Activated T-cell treated with anti-CD3 and anti-CD28 coated beads for 1 hour (primary cell): ENCODE results near the gene CLDN11.

Experiments used
- DNase-seq: peaks from one replicate; pipeline ENCODE4 v3.0.0-alpha.2; 2020; ENCODE audit warnings: low read depth

Gene CLDN11

DNA sequence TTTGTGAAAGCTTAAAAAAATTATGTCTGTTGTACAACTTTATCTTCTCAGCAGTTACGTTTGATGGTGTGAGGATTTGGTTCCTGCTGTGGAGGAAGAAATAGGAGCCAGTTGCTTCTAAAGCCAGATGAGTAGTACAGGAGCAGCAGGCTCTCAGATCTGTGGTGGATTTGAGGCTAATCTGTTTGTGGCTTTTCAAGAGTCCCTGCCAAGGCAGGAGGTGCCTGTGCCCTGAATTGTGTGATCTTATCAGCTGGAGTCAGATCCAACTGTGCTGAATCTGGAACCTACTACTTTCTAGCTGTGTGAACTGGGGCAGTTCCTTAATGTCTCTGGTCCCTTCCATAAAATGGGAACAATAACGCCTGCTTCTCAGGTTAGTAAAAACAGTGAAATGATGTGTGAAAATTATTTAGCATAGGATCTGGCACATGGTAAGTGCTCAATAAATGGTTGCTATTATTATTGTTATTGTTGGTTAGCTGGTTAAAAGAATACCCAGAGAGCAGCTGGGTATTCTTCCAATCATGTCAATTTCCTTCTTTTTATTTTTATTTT is 7.7 kb downstream of the CLDN11 start:
- DNase-seq: no peak

DNA sequence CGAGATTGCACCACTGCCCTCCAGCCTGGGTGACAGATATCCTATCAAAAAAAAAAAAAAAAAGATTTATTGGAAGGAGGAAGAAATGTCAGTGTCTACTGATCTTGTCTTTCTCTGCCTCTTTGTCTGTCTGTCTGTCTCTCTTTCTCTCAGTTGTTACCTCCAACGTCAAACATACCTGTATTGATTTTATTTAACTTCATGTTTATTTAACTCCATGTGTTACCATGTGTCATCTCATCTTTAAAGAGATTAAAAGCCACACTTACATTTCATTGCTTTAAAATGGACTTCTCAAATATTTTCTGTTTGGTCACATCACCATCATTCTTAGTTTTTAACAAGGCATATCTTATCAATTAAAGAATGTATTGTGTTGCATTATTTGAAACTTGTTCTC is 9.4 kb downstream of the CLDN11 start:
- DNase-seq: no peak

- DNase-seq: no peak
These were observed 10.4 kb downstream of the CLDN11 start for GRCh38 chr3:170429050-170429449.

DNA sequence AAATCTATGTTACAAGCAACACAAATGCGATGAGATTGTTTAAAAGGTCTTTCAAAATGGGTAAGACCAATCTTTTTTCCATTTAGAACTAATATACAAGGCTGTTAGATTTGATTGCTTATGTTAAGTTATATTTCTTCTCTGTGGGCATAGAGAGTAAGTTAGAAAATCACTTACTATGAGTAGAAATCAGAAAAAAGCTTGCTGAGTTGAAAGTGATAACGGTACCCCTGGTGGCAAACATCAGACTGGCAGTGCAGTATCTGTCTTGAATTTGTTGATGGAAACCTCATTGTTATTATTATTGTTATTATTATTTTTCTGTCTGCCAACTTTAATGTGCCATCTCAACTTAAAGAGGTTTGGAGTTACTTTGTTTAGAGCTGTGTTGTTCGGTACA is 12.4 kb downstream of the CLDN11 start:
- no peak for DNase-seq

GRCh38 chr3:170432416-170432815 is 13.7 kb downstream of the CLDN11 start:
- DNase-seq: no peak

DNA sequence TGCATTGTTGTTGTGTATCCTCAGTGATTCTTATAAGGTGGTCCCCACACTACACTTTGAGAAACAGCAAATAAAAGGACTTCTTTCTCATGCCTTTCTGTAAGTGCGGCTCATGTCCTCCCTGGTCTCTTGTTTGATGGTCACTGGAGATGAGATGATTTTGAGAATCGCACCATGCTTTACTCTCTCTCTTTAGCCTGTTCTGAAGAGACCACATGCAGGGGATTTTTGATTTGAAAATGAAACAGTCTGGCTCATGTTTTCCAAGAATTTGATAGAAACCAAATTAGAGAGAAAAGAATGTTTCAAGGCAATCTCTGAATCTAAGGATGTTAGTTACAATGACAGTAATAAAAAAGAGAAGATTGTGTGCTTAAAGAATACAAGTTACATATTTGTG is 18.0 kb downstream of the CLDN11 start:
- DNase-seq: no peak

GRCh38 chr3:170437176-170437575 is 18.5 kb downstream of the CLDN11 start:
- DNase-seq: no peak

GRCh38 chr3:170437696-170438407 is 19.2 kb downstream of the CLDN11 start:
- no peak for DNase-seq

- DNase-seq: no peak
These were observed 20.2 kb downstream of the CLDN11 start for GRCh38 chr3:170438836-170439235.

GRCh38 chr3:170440344-170440743 is 21.7 kb downstream of the CLDN11 start:
- DNase-seq: no peak

- no peak for DNase-seq
These were observed 22.7 kb downstream of the CLDN11 start for GRCh38 chr3:170441412-170441811.

DNA sequence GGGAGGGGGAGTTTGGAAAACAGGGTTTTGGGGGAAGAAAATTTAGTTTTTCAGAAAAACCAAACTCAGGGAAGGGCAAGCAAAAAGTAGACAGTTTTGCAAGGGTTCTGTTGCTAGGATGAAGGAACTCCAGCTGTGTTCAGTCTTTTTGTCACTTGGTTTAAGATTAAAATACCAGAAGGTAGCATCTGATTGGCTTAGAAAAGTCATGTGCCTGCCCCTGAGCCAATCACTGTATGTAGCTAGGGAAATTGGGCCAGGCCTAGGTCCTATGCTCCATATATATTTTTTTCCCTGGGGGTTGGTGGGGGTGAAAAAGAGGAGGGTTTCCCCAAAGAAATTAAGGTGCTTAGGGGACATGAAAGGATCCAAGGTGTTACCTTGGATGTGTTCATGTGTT is 24.3 kb downstream of the CLDN11 start:
- no peak for DNase-seq

DNA sequence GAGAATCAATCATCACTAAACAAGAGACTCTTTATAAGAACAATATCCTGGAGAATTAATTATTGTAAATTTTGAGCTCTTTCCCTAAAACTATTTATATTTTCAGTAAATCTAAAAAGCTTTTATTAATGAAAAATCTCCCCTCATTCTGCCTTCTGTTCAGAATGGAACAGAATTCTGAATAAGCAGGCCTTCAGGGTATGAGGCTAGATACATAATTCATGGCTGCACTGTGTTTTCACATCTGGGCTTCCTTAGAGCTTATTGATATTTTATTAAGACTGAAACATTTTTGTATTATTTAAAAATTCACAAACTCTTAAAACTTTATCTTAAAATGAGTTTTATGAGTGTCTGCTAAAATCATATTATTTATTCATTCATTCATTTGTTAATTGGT is 24.8 kb downstream of the CLDN11 start:
- DNase-seq: no peak

GRCh38 chr3:170448584-170448983 is 29.9 kb downstream of the CLDN11 start:
- no peak for DNase-seq

DNA sequence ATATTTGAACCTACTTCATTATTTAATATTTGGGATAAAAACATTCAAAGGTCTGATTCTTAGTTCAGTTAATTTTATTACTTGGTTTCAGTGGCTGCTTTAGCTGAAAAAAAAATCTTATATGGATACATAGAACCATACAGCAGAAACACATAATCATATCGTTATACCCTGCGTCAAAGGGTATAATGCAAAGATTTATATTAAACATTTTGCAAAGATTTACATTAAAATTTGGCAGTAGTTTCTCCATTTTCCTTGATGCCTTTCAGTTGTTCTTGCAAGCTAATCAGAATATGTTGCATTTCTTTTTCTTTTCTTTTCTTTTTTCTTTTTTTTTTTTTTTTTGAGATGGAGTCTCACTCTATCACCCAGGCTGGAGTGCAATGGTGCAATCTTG is 31.4 kb downstream of the CLDN11 start:
- DNase-seq: no peak

DNA sequence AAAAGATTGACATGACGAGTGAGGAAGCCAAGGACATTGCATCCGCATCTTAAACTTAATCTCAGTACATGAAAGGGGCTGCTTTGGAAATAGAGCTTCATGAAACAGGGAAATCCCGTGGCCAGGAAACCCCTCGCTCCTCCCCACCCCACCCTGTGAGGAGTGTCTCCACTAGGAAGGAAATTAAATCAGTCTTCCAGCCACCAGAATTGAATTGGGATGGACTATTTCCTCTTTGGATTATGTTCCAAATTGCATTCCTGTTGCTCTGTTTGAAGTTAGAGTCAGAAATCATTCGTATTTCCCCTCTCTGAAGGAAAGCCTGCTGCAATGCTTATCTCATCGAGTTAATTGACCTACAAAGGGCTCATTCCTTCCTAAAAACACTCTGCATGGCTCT is 35.8 kb downstream of the CLDN11 start:
- no peak for DNase-seq

DNA sequence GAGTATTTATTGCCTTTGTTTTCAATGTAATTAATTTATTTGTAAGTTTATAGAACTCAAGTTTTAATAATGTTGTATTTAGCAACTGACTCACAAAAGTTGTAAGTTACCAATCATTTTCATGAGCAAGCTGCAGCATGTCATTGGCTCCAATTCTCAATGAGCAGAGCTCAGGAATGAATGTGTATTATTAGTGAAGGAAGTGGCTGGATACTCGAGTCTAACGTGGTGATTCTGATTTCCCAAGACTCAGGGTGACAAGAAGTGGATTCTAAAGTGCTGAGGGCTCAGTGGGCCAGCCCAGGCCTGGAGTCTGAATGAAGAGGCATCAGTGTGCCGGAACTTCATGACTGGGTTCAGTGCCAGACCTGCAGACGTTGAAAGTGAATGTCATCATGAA is 39.6 kb downstream of the CLDN11 start:
- DNase-seq: no peak

DNA sequence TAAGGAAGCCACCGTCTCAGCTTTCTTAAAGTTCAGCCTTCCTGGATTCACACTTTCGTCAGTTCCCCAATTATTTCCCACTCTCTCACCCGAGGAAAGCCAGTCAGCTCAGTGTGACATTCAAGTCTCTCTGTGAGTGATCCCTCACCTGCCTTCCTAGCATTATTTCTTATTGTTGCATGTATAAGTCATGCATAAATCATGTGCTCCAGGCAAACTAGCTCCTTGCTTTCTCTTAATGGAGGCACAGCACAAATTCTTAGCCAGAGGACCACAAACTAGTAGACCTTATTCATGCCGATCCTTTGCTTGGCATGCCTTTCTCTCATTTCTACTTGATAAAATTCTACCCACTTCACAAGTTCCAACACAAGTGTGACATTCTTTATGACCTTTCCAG is 44.3 kb downstream of the CLDN11 start:
- no peak for DNase-seq

GRCh38 chr3:170465955-170466354 is 47.3 kb downstream of the CLDN11 start:
- no peak for DNase-seq

DNA sequence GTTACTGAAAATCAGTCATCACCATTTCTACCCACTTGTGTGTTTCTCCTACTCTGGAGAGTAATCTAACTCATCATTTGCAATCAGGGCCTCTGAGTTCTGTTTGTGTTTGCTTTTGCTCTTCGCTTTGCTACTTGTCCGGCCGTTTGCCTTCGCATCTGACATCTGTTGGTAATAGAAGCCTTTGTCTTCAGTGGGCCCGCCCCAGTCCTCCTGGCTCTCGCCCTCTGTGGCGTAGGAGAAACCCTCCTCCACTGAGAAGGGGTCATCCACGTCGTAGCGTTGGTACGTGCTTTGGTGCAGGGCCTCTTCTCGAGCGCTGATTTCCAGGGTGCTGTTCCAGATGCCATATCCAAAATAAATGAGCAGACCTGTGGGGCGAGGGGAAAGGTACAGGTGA is 48.3 kb downstream of the CLDN11 start:
- no peak for DNase-seq

DNA sequence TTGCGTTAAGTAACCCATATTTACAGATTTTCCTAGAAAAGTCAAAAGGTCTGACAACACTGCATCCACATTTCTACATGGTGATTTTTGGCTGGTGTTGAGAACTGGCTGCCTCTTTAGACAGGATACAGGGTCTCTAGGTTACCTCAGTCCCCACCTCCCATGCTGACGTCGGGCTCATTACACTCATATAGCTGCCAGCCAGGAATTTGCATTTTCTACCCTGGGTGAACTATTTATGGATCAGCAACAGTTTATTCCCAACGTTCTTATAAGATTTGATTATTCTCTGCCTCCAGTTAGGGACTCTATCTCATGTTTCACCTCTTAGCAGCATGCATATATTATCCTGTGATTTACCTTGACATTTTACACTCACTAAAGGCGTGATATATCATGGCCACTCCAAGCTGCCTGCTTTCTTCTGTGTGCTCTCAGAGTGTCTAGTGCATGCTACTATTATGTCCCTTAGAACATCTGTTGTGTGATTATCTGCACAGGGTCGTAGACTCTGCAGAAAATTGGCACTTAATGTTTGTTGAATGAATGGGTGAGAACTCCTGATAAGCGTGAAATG is 49.0 kb downstream of the CLDN11 start:
- DNase-seq: no peak

DNA sequence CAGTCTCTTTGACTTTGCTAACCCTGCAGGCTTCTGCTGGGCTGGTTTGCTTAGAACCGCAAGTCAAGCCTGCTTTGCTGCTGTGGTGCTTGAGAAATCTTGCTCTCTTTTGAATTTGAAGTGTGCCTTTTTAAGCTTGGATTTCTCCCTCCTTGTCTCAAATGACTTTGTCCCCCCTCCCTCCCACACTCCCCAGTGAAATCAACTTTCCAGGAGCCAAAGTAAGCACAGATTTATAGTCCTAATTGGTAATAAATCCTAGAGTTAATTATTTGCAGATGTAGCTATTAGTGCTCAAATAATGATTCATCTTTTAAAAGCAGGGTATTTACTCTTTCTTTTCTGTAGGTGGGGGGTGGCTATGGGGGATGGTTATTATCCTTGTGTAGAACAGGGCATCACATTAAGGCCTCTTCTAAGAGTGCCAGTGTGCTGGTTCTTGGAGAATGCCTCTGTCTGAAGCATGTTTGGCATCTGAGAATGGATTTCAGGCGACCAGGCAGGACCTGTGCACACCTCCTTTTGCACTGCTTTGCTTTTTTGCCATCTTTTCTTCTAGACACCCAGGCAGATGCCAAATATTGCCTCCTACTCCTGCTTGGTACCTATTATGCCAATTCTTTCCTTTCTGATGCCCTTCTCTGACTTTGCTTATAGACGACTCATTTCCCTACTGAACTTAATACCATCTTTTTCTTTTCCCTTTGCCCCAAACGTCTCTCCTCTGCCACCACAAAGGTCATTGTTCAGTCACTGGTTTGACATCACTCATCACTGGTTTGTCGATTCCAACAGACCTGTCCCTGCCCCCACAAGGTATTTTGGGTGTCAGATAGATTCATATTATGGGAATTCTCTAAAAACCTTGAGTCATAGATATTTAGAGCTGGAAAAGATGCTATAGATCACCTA is 50.7 kb downstream of the CLDN11 start:
- DNase-seq: no peak
